GM19193 (cell line): ENCODE results near the gene G6PD.
"Not testable (repeated sequence)": the region's sequence is repeated elsewhere in the genome, so short reads cannot be mapped to it uniquely, and the experiment has no call there.

Source experiments
- POLR2A ChIP-seq: IDR thresholded peaks from 4 replicates; pipeline ENCODE4 v1.6.1; 2011; ENCODE audit not compliant: insufficient read depth, insufficient read length; ENCODE audit errors: extremely low read depth

Gene G6PD

DNA sequence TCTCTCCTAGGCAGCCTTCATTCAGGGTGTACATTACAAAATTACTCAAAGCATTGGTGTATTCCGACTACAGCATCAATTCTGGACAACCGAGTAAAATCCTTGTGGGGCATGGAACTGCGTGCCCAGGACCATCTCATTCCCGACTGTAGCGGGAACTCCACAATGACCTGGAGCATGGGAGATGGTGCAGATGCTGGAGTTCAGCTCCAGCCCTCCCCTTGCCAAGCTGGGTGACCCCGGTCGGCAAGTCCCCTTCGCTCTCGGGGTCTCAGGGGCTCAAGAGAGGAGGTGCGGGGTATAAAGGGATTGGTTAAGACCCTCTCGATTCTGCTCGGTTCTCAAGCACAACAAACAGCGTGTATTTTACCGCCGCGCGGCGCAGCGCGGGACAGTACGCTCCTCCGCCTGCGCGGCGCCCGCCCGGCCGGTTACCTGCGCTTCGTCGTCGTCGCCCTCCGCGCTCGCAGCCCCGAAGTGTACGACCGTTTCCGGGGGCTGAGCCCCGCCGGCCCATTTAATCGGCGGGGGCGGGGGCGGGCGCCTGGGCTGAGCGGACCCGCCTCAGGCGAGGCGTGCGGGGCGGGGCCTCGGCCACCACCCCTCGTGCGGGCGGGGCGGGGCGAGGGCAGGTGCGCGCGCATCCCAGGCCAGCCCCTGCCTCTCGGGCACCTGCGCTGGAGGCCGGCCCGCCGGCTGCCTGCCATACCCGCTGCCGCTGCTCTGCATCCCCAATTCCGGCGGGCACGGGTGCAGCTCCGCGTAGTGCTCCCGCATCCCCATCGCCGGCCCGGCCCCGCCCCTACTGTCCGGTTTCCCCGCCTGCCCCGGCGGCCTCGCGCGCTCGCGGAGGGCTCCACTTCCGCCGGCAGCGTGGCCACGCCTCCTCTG, at the start of gene G6PD:
Gene G6PD, minus strand, starts transcription at position 493 of the 891 bp plus-strand sequence. CDS start 691 bp downstream, outside the sequence.
- TF ChIP-seq POLR2A, result peak; percentile 69

DNA sequence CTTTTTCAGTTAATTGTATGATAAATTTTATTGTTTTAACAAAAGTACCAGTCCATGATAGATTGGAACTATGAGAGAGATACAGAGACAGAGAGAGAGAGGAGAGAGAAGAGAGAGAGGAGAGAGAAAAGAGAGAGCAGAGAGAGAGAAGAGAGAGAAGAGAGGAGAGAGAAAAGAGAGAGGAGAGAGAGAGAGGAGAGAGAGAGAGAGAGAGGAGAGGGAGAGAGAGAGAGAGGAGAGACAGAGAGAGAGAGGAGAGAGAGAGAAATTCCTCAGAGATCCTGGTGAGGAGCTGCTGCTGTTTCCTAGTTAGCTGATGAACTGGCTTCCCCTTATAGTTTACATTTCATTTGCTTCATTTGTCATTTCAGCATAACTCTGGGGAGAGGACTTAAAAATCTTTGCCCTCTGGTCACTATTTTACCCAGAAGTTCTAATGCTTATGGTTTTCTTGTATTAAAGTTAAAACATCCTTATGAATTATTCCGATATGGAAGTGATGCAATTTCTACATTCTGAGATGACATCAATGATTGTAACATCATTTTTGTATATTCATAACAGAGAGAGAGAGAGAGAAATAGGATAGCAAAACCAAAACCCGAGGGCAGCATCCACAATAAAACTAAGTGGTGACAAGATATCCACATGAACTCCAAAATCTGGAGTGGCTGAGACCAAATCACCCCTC, 49.1 kb upstream of the G6PD start:
- no peak for TF ChIP-seq POLR2A

- no peak for TF ChIP-seq POLR2A
These were observed 47.8 kb upstream of the G6PD start for GRCh38 chrX:154594491-154594890.

GRCh38 chrX:154593201-154593600, 46.6 kb upstream of the G6PD start:
- TF ChIP-seq POLR2A, result no peak

DNA sequence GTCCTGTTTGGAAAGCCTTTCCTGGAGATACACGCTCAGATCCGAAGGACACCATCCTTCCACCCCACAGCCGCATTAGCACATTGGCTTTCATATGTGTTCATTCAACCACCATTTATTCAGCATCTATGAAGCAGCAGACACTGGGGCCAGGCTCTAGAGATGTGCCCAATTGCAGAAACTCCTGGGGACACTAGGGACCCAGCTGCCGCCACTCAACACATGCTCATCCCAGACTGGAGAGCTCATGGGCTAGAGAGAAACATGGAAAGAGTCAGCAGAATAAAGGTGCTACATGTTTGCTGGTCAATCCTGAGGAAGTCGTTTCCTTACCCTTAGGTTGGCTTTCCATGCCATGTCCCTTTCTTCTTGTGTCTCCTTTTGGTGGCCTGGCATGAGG, 45.9 kb upstream of the G6PD start:
- TF ChIP-seq POLR2A, result no peak

DNA sequence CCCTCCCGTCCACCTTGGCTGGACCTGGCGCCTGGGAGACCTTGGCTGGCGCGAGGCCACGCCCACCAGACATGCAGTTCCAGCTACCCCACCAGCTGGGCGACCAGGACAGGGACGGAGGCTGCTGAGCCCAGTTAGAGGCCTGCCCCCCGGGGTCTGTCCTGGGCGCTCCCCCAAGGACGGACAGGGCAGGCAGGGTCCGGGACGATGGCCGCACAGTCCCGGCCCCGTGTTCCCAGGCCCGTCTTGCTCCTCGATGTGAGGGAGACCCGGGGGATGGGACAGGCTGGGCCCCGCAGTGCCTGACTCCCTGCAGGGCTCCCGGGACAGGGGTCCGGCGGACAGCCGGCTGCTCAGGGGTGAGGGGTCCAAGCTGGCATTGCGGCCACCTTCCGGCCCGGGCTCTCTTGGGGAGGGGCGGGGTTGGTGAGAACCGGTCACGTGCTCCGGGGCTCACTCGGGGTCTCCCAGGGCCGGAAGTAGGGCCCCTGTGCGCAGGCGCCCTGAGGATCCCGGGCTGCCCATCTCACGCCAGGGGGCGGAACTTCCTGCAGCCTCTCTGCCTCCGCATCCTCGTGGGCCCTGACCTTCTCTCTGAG, 38.0 kb upstream of the G6PD start, which contains the start of gene CTAG1A:
Gene CTAG1A, plus strand, starts transcription at position 549 of the 599 bp plus-strand sequence. CDS start 74 bp downstream, outside the sequence.
- TF ChIP-seq POLR2A, result not testable (repeated sequence)

DNA sequence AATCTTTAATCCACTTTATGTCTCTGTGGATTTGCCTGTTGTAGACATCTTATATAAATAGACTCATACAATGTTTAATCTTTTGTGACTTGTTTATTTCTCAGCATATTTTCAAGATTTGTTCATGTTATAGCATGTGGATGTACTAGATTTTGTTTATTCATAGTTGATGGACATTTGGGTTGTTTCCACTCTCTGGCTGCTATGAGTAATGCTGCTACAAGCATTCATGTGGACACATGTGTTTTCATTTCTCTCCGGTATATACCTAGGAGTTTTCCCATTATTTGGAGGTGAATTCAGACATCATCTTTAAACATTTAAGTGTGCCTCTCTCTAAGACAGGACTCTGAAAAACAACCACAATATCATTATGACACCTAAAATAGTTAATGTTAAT, 3.1 kb upstream of the G6PD start:
- no peak for TF ChIP-seq POLR2A

DNA sequence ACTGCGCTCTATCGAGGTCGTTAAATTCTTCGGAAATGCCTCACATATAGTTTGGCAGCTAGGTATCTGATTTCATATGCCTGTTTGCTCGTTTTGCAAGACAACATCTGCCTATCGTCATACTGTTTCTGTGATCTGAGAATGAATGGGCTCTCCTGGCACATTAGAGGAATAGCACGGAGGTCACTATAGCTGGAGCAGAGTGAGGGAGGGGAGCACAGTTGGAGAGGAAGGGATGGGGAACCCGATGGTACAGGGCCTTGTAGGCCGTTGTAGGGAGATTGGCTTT, 1.3 kb upstream of the G6PD start:
- no peak for TF ChIP-seq POLR2A

GRCh38 chrX:154547245-154548027, 790 bp upstream of the G6PD start, which contains the start of gene IKBKG:
TSS of gene IKBKG (plus strand) at chrX:154547620. CDS start at chrX:154552003, 4,383 bp downstream.
- TF ChIP-seq POLR2A, result peak; percentile 76

DNA sequence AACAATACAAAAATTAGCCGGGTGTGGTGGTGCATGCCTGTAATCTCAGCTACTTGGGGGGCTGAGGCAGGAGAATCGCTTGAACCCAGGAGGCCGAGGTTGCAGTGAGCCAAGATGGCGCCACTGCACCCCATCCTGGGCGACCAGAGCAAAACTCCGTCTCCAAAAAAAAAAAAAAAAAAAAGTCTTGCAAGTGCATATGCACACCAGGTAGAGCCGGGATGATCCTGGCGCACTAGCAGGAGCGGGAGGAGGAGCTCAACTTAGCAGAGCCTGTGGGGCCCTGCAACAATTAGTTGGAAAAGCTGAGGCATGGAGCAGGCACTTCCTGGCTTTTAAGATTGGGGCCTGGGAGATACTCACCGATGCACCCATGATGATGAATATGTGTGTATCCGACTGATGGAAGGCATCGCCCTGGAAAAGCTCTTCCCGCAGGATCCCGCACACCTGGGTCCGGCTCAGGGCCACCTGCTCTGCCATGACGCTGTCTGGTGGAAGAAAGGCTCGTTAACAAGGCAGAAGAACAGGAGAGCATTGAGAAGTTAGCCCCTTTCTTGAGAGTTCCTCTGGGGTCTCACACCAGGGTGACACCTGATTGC, 872 bp downstream of the G6PD start:
- no peak for TF ChIP-seq POLR2A

GRCh38 chrX:154542723-154543424, 3.8 kb downstream of the G6PD start:
- no peak for TF ChIP-seq POLR2A

DNA sequence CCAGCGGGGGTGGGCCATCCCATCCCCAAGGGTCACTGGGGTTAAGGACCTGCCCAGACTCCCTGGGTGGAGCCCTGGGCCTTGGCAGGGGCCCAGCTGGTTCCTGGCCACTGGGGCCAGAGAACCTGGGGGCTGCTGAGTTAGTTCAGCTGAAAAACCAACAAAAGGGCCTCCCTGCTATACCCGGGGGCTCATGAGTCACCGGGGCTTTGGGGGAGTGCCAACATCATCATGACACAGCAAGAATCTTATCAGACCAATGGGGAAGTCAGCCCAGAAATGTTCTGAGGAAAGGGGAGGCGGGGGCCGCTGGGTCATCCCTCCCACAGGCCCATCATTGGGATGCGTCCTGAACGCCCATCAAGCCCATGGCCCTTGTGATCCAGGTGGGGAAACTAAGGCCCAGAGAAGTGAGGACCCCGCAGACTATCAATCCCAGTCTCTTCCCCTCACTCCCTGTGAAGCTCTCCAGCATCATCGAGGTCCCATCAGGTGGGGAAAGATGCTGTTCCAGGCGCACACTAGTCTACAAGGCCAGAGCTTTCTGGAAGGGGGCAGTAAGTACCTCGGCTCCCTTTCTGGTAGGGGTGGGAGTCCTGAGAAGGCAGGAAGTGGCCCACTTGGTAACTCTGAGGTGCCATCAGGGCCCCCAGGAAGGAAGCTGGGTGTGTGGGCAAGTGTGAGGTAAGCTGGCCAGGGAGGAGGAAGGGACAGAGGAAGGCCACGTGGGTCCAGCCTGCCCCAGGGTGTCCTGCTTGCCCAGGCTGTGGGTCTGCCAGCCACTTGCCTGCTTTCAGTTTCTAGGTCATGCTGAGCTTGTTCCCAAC, 4.5 kb downstream of the G6PD start:
- no peak for TF ChIP-seq POLR2A

DNA sequence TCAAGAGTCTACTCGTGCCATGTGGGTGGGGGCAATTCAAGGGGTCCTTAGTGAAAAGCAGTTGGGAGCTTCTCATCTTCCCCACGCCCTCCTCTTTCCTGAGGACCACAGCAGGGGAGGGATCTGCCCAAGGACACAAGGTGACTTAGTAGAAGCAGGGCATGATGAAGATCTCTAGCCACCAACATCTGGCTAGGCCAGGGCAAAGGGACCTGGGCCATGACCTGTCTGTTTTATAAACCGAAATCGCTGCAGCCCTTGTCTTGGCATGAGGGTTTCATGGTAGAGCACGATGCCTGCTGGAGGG, 5.1 kb downstream of the G6PD start:
- TF ChIP-seq POLR2A, result no peak
